Endodermal cell (in vitro differentiated cells): Measurements from ENCODE around the gene SORCS1. TPM values are rescaled to one million over a fixed set of nuclear protein-coding genes. Genes with fewer than 3 reads are reported as not detected.

ENCODE experiments used
- DNase-seq: peaks from one replicate; pipeline ENCODE4 v3.0.0-alpha.2; 2017
- H3K27ac ChIP-seq: 2 replicates; pipeline ENCODE4 v1.5.1; 2013; ENCODE audit warnings: mild to moderate bottlenecking, low read depth, low read length, moderate library complexity
- H3K27me3 ChIP-seq: 2 replicates; pipeline ENCODE4 v1.6.1; 2013; ENCODE audit warnings: mild to moderate bottlenecking, low read length, moderate library complexity; ENCODE audit not compliant: insufficient read depth, control insufficient read depth, poor library complexity, severe bottlenecking
- H3K36me3 ChIP-seq: 2 replicates; pipeline ENCODE4 v1.7.0; 2013; ENCODE audit warnings: mild to moderate bottlenecking, low read length, moderate library complexity; ENCODE audit not compliant: control insufficient read depth, insufficient read depth
- H3K4me1 ChIP-seq: one replicate; pipeline ENCODE4 v1.7.0; 2013; ENCODE audit warnings: low read length; ENCODE audit not compliant: control insufficient read depth, insufficient read depth
- H3K4me3 ChIP-seq: 2 replicates; pipeline ENCODE4 v1.5.1; 2013; ENCODE audit warnings: mild to moderate bottlenecking, low read length, moderate library complexity
- H3K9ac ChIP-seq: 2 replicates; pipeline ENCODE4 v1.6.1; 2013; ENCODE audit warnings: mild to moderate bottlenecking, low read length, moderate library complexity; ENCODE audit not compliant: poor library complexity, severe bottlenecking; ENCODE audit errors: extremely low read depth
- H3K9me3 ChIP-seq: 2 replicates; pipeline ENCODE4 v1.6.1; 2013; ENCODE audit warnings: mild to moderate bottlenecking, low read length, moderate library complexity; ENCODE audit not compliant: control insufficient read depth
- H3K27ac Mint-ChIP-seq: 2 replicates; pipeline ENCODE4 v1.8.0; 2020; ENCODE audit warnings: mixed read lengths
- H3K27me3 Mint-ChIP-seq: 2 replicates; pipeline ENCODE4 v1.8.0; 2021; ENCODE audit warnings: mild to moderate bottlenecking, mixed read lengths; ENCODE audit not compliant: insufficient read depth
- H3K36me3 Mint-ChIP-seq: 2 replicates; pipeline ENCODE4 v1.8.0; 2020; ENCODE audit warnings: low read depth, mixed read lengths
- H3K4me1 Mint-ChIP-seq: 2 replicates; pipeline ENCODE4 v1.8.0; 2020; ENCODE audit warnings: mixed read lengths
- H3K4me3 Mint-ChIP-seq: 2 replicates; pipeline ENCODE4 v1.8.0; 2020; ENCODE audit warnings: mild to moderate bottlenecking, moderate library complexity, mixed read lengths
- H3K9me3 Mint-ChIP-seq: 2 replicates; pipeline ENCODE4 v1.8.0; 2020; ENCODE audit warnings: mild to moderate bottlenecking, mixed read lengths
- CTCF ChIP-seq: fragments of 200-600 bp; sonication (generic); conservative IDR thresholded peaks from 2 replicates; pipeline ENCODE4 v1.5.0; 2021; ENCODE audit warnings: antibody characterized with exemption, mild to moderate bottlenecking
- WGBS, 2 experiments: methylation state at CpG; one replicate each; pipeline versions ENCODE4 v1.1.5 to v1.1.7; 2013; ENCODE audit warnings: missing lambda C conversion rate in 2 of 2, mixed read lengths in 1 of 2; ENCODE audit not compliant: insufficient coverage in 1 of 2, insufficient read length in 1 of 2; 5-methylcytosine and 5-hydroxymethylcytosine counted together
- total RNA-seq, 2 donors: library from RNA; stranded (reverse); fragmentation: NEBNext Ultra II Directional in 1 of 2; extraction: Animal tissue kit (Norgen Biotek cat#: 25700) in 1 of 2; gene quantifications; 2 replicates in 1 of 2; 3 replicates in 1 of 2; pipeline ENCODE4 v1.2.1, GENCODE V29; 2021

The SORCS1 gene
- total RNA-seq, 2 donors from 2014 or later = 57.4 to 79.6 TPM

- DNase-seq = no peak
- Histone ChIP-seq H3K9me3 (no peaks in the 10 kb centered on the region), H3K9ac (no peak overlapping the region), H3K27me3 (no peaks in the 10 kb centered on the region), H3K36me3 (peaks cover 4% of the 10 kb centered on the region), H3K4me3 (no peak overlapping the region), H3K27ac (no peak overlapping the region), H3K4me1 (peaks cover 10% of the 10 kb centered on the region)
- no peak for TF ChIP-seq CTCF
- no peak overlapping the region for H3K4me3 Mint-ChIP-seq
- WGBS, 2 experiments = 94 to 98% methylated on average over 6 to 7 of the region's 7 CpGs
- no peaks in the 10 kb centered on the region for H3K27me3 Mint-ChIP-seq
- peaks cover 4% of the 10 kb centered on the region for H3K36me3 Mint-ChIP-seq
- peaks cover 25% of the 10 kb centered on the region for H3K4me1 Mint-ChIP-seq
- no peak overlapping the region for H3K27ac Mint-ChIP-seq
- no peaks in the 10 kb centered on the region for H3K9me3 Mint-ChIP-seq
These were observed 264.4 kb downstream of the SORCS1 start for GRCh38 chr10:106900016-106900652.

GRCh38 chr10:106898446-106898845 lies 266.1 kb downstream of the SORCS1 start:
- 90 to 100% methylated on average over 2 to 4 of the region's 4 CpGs for WGBS, 2 experiments

GRCh38 chr10:106897719-106898118 lies 266.8 kb downstream of the SORCS1 start:
- Histone ChIP-seq H3K4me3 (no peak overlapping the region), H3K9me3 (no peaks in the 10 kb centered on the region), H3K9ac (no peak overlapping the region), H3K27ac (no peak overlapping the region), H3K27me3 (no peaks in the 10 kb centered on the region), H3K4me1 (peaks cover 10% of the 10 kb centered on the region), H3K36me3 (no peaks in the 10 kb centered on the region)
- TF ChIP-seq CTCF = no peak
- Mint-ChIP-seq H3K9me3 (no peaks in the 10 kb centered on the region), H3K27ac (no peak overlapping the region), H3K4me3 (no peak overlapping the region), H3K27me3 (no peaks in the 10 kb centered on the region), H3K4me1 (peaks cover 28% of the 10 kb centered on the region), H3K36me3 (peaks cover 5% of the 10 kb centered on the region)
- WGBS, 2 experiments = 82 to 87% methylated on average over 7 of the region's 7 CpGs
- DNase-seq = no peak

More at GRCh38 chr10:106898446-106898845, 266.1 kb downstream of the SORCS1 start:
- Histone ChIP-seq H3K4me3 (no peak overlapping the region), H3K27me3 (no peaks in the 10 kb centered on the region), H3K9me3 (no peaks in the 10 kb centered on the region), H3K4me1 (peaks cover 10% of the 10 kb centered on the region), H3K27ac (no peak overlapping the region), H3K36me3 (no peaks in the 10 kb centered on the region), H3K9ac (no peak overlapping the region)
- no peak for TF ChIP-seq CTCF
- Mint-ChIP-seq H3K4me1 (peaks cover 28% of the 10 kb centered on the region), H3K9me3 (no peaks in the 10 kb centered on the region), H3K4me3 (no peak overlapping the region), H3K27me3 (no peaks in the 10 kb centered on the region), H3K27ac (peak overlapping the region; percentile 22), H3K36me3 (peaks cover 5% of the 10 kb centered on the region)
- DNase-seq = no peak
